Stimulated activated naive CD8-positive, alpha-beta T cell treated with anti-CD3 and anti-CD28 coated beads, Interleukin-15, amount 100 ng/mL, for 72 hours (primary cell): ENCODE data around the gene SS18.

ENCODE experiments used
- ATAC-seq: fragments of 150-1000 bp; cut with Tn5 transposase; 2 replicates; pipeline ENCODE4 v1.10.0; 2021; ENCODE audit warnings: mild to moderate bottlenecking, moderate library complexity
- DNase-seq, 2 donors: peaks; one replicate each; pipeline ENCODE4 v3.0.0; 2021 to 2022
- H3K27ac Mint-ChIP-seq, 2 donors: one replicate each; pipeline ENCODE4 v1.8.0; 2022; ENCODE audit warnings: mild to moderate bottlenecking in 2 of 2, mixed read lengths in 2 of 2, moderate library complexity in 2 of 2
- H3K27me3 Mint-ChIP-seq: one replicate; pipeline ENCODE4 v1.8.0; 2022; ENCODE audit warnings: mixed read lengths
- H3K4me1 Mint-ChIP-seq: one replicate; pipeline ENCODE4 v1.8.0; 2022; ENCODE audit warnings: mild to moderate bottlenecking, mixed read lengths
- H3K4me3 Mint-ChIP-seq, 2 donors: one replicate each; pipeline ENCODE4 v1.8.0; 2022; ENCODE audit warnings: mild to moderate bottlenecking in 2 of 2, mixed read lengths in 2 of 2, moderate library complexity in 1 of 2
- H3K9me3 Mint-ChIP-seq, 2 donors: one replicate each; pipeline ENCODE4 v1.8.0; 2022; ENCODE audit warnings: mixed read lengths in 2 of 2

SS18 gene

GRCh38 chr18:26089293-26090129, 902 bp downstream of the SS18 start:
- no peaks in the 10 kb centered on the region for H3K9me3 Mint-ChIP-seq
- H3K4me1 Mint-ChIP-seq = peaks cover 29% of the 10 kb centered on the region
- DNase-seq (peak in 1 of 2 donors; percentile 75), ATAC-seq (peak; percentile 10)
- H3K27me3 Mint-ChIP-seq = no peaks in the 10 kb centered on the region
- peak overlapping the region; percentile 78 to 97 for H3K27ac Mint-ChIP-seq
- peak overlapping the region; percentile 87 to 93 for H3K4me3 Mint-ChIP-seq

GRCh38 chr18:26088487-26088886, 1.9 kb downstream of the SS18 start:
- DNase-seq = no peak
- no peak for ATAC-seq
- Mint-ChIP-seq H3K4me3 (peak overlapping the region; percentile 87 to 93), H3K27me3 (no peaks in the 10 kb centered on the region), H3K4me1 (peaks cover 29% of the 10 kb centered on the region), H3K27ac (no peak overlapping the region), H3K9me3 (no peaks in the 10 kb centered on the region)

- peaks cover 29% of the 10 kb centered on the region for H3K4me1 Mint-ChIP-seq
- H3K27ac Mint-ChIP-seq = no peak overlapping the region
- peak overlapping the region in 1 of 2 donors; percentile 15 for H3K4me3 Mint-ChIP-seq
- no peaks in the 10 kb centered on the region for H3K27me3 Mint-ChIP-seq
- no peak for ATAC-seq
- no peaks in the 10 kb centered on the region for H3K9me3 Mint-ChIP-seq
- no peak for DNase-seq
These were observed 3.5 kb downstream of the SS18 start for GRCh38 chr18:26086959-26087358.

GRCh38 chr18:26085056-26085455, 5.4 kb downstream of the SS18 start:
- no peak overlapping the region for H3K27ac Mint-ChIP-seq
- H3K4me1 Mint-ChIP-seq = peaks cover 26% of the 10 kb centered on the region
- H3K9me3 Mint-ChIP-seq = no peaks in the 10 kb centered on the region
- ATAC-seq (no peak), DNase-seq (no peak)
- H3K27me3 Mint-ChIP-seq = no peaks in the 10 kb centered on the region
- H3K4me3 Mint-ChIP-seq = no peak overlapping the region

- Mint-ChIP-seq H3K4me1 (peaks cover 14% of the 10 kb centered on the region), H3K27me3 (no peaks in the 10 kb centered on the region), H3K9me3 (no peaks in the 10 kb centered on the region), H3K4me3 (no peak overlapping the region), H3K27ac (no peak overlapping the region)
- DNase-seq = no peak
- ATAC-seq = no peak
These were observed 7.3 kb downstream of the SS18 start for GRCh38 chr18:26083099-26083498.

GRCh38 chr18:26082475-26082874, 7.9 kb downstream of the SS18 start:
- H3K27ac Mint-ChIP-seq = no peak overlapping the region

GRCh38 chr18:26074246-26074645, 16.2 kb downstream of the SS18 start:
- Mint-ChIP-seq H3K9me3 (peaks cover 0 to 14% of the 10 kb centered on the region in 2 donors), H3K4me1 (peaks cover 6% of the 10 kb centered on the region), H3K27ac (no peak overlapping the region), H3K27me3 (no peaks in the 10 kb centered on the region), H3K4me3 (no peak overlapping the region)
- DNase-seq = no peak
- no peak for ATAC-seq

More at GRCh38 chr18:26082475-26082874, 7.9 kb downstream of the SS18 start:
- DNase-seq (no peak), ATAC-seq (no peak)
- no peaks in the 10 kb centered on the region for H3K27me3 Mint-ChIP-seq
- peaks cover 10% of the 10 kb centered on the region for H3K4me1 Mint-ChIP-seq
- H3K4me3 Mint-ChIP-seq = no peak overlapping the region
- no peaks in the 10 kb centered on the region for H3K9me3 Mint-ChIP-seq

- Mint-ChIP-seq H3K4me1 (peaks cover 6% of the 10 kb centered on the region), H3K9me3 (peaks cover 0 to 14% of the 10 kb centered on the region in 2 donors), H3K27me3 (no peaks in the 10 kb centered on the region), H3K4me3 (no peak overlapping the region), H3K27ac (no peak overlapping the region)
- DNase-seq (no peak), ATAC-seq (no peak)
These were observed 16.7 kb downstream of the SS18 start for GRCh38 chr18:26073758-26074157.

- H3K4me1 Mint-ChIP-seq = peaks cover 16% of the 10 kb centered on the region
- H3K27me3 Mint-ChIP-seq = no peaks in the 10 kb centered on the region
These were observed 18.7 kb downstream of the SS18 start for GRCh38 chr18:26071725-26072124.

GRCh38 chr18:26071020-26071419, 19.4 kb downstream of the SS18 start:
- H3K4me3 Mint-ChIP-seq = no peak overlapping the region
- H3K27ac Mint-ChIP-seq = no peak overlapping the region
- DNase-seq (no peak), ATAC-seq (no peak)
- H3K4me1 Mint-ChIP-seq = peaks cover 16% of the 10 kb centered on the region
- no peaks in the 10 kb centered on the region for H3K27me3 Mint-ChIP-seq
- peaks cover 0 to 14% of the 10 kb centered on the region in 2 donors for H3K9me3 Mint-ChIP-seq

More at GRCh38 chr18:26071725-26072124, 18.7 kb downstream of the SS18 start:
- no peak overlapping the region for H3K4me3 Mint-ChIP-seq
- no peak overlapping the region for H3K27ac Mint-ChIP-seq
- ATAC-seq (no peak), DNase-seq (no peak)
- H3K9me3 Mint-ChIP-seq = peaks cover 0 to 14% of the 10 kb centered on the region in 2 donors

GRCh38 chr18:26059357-26059756, 31.1 kb downstream of the SS18 start:
- no peaks in the 10 kb centered on the region for H3K27me3 Mint-ChIP-seq
- no peak overlapping the region for H3K27ac Mint-ChIP-seq
- no peaks in the 10 kb centered on the region for H3K9me3 Mint-ChIP-seq
- DNase-seq = no peak
- no peak for ATAC-seq
- H3K4me3 Mint-ChIP-seq = no peak overlapping the region
- H3K4me1 Mint-ChIP-seq = peaks cover 17% of the 10 kb centered on the region

GRCh38 chr18:26057344-26057773, 33.1 kb downstream of the SS18 start:
- no peak for ATAC-seq
- no peak for DNase-seq
- Mint-ChIP-seq H3K4me1 (peaks cover 17% of the 10 kb centered on the region), H3K4me3 (no peak overlapping the region), H3K9me3 (no peaks in the 10 kb centered on the region), H3K27me3 (no peaks in the 10 kb centered on the region), H3K27ac (peak overlapping the region in 1 of 2 donors; percentile 87)

GRCh38 chr18:26056291-26056690, 34.1 kb downstream of the SS18 start:
- H3K4me3 Mint-ChIP-seq = no peak overlapping the region
- DNase-seq (no peak), ATAC-seq (no peak)
- no peak overlapping the region for H3K27ac Mint-ChIP-seq
- peaks cover 17% of the 10 kb centered on the region for H3K4me1 Mint-ChIP-seq
- H3K27me3 Mint-ChIP-seq = no peaks in the 10 kb centered on the region
- no peaks in the 10 kb centered on the region for H3K9me3 Mint-ChIP-seq

- Mint-ChIP-seq H3K4me1 (peaks cover 3% of the 10 kb centered on the region), H3K4me3 (no peak overlapping the region), H3K27me3 (no peaks in the 10 kb centered on the region), H3K27ac (no peak overlapping the region), H3K9me3 (no peaks in the 10 kb centered on the region)
- ATAC-seq (no peak), DNase-seq (no peak)
These were observed 37.9 kb downstream of the SS18 start for GRCh38 chr18:26052505-26052904.

- DNase-seq (no peak), ATAC-seq (no peak)
- no peaks in the 10 kb centered on the region for H3K4me1 Mint-ChIP-seq
- H3K9me3 Mint-ChIP-seq = no peaks in the 10 kb centered on the region
- H3K27me3 Mint-ChIP-seq = no peaks in the 10 kb centered on the region
- no peak overlapping the region for H3K27ac Mint-ChIP-seq
- H3K4me3 Mint-ChIP-seq = no peak overlapping the region
These were observed 38.6 kb downstream of the SS18 start for GRCh38 chr18:26051843-26052242.

GRCh38 chr18:26046419-26047077, 43.9 kb downstream of the SS18 start:
- H3K4me3 Mint-ChIP-seq = no peak overlapping the region
- ATAC-seq (no peak), DNase-seq (no peak)
- H3K27ac Mint-ChIP-seq = no peak overlapping the region
- H3K9me3 Mint-ChIP-seq = no peaks in the 10 kb centered on the region
- H3K4me1 Mint-ChIP-seq = no peaks in the 10 kb centered on the region
- H3K27me3 Mint-ChIP-seq = no peaks in the 10 kb centered on the region
